Measurements from ENCODE around the gene RIOK3.

DNA sequence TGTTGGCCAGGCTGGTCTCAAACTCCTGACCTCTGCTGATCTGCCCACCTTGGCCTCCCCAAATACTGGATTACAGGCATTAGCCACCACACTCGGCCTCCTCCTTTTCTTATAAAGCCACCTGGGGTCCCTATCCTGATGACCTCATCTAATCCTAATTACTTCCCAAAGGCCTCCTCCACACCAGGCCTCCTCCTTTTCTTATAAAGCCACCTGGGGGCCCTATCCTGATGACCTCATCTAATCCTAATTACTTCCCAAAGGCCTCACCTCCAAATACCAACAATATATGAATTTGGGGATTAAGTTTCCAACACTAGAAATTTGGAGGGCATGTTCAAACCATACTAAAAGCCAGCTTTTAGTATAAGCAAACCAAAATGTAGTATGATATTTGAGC, 40.6 kb downstream of the RIOK3 start:
- TF ChIP-seq, protein P1, sequence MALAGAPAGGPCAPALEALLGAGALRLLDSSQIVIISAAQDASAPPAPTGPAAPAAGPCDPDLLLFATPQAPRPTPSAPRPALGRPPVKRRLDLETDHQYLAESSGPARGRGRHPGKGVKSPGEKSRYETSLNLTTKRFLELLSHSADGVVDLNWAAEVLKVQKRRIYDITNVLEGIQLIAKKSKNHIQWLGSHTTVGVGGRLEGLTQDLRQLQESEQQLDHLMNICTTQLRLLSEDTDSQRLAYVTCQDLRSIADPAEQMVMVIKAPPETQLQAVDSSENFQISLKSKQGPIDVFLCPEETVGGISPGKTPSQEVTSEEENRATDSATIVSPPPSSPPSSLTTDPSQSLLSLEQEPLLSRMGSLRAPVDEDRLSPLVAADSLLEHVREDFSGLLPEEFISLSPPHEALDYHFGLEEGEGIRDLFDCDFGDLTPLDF (CRISPR knock-in tag; IDR thresholded peaks at IDR 0.05): no peak
- TF ChIP-seq SMAD3 (CRISPR knock-in tag; IDR thresholded peaks at IDR 0.05; ENCODE audit: borderline replicate concordance) (no peak), ETV6 (CRISPR knock-in tag; IDR thresholded peaks at IDR 0.05) (no peak), FOXK1 (CRISPR knock-in tag; IDR thresholded peaks at IDR 0.05) (no peak), NR3C1 (CRISPR knock-in tag; conservative IDR thresholded peaks at IDR 0.05; ENCODE audit: low read depth) (no peak), NFYB (CRISPR knock-in tag; conservative IDR thresholded peaks at IDR 0.05; ENCODE audit: low read depth) (no peak)
- TF ChIP-seq, protein P2, sequence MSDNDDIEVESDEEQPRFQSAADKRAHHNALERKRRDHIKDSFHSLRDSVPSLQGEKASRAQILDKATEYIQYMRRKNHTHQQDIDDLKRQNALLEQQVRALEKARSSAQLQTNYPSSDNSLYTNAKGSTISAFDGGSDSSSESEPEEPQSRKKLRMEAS (CRISPR knock-in tag; IDR thresholded peaks at IDR 0.05): no peak
- TF ChIP-seq, protein P3, sequence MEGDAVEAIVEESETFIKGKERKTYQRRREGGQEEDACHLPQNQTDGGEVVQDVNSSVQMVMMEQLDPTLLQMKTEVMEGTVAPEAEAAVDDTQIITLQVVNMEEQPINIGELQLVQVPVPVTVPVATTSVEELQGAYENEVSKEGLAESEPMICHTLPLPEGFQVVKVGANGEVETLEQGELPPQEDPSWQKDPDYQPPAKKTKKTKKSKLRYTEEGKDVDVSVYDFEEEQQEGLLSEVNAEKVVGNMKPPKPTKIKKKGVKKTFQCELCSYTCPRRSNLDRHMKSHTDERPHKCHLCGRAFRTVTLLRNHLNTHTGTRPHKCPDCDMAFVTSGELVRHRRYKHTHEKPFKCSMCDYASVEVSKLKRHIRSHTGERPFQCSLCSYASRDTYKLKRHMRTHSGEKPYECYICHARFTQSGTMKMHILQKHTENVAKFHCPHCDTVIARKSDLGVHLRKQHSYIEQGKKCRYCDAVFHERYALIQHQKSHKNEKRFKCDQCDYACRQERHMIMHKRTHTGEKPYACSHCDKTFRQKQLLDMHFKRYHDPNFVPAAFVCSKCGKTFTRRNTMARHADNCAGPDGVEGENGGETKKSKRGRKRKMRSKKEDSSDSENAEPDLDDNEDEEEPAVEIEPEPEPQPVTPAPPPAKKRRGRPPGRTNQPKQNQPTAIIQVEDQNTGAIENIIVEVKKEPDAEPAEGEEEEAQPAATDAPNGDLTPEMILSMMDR (IDR thresholded peaks at IDR 0.05): no peak
